ENCODE measurements around the gene DDX3X.
"Not testable (repeated sequence)": the region's sequence is repeated elsewhere in the genome, so short reads cannot be mapped to it uniquely, and the experiment has no call there.

DDX3X gene

GRCh38 chrX:41333744-41334362 lies at the start of gene DDX3X:
Gene DDX3X, plus strand, starts transcription at chrX:41334162. Its CDS starts 91 bp downstream, at chrX:41334253.
- DNase-seq (ENCODE audit: low read depth), result peak; percentile 90

GRCh38 chrX:41285928-41286327 lies 48.0 kb upstream of the DDX3X start:
- DNase-seq (ENCODE audit: low read depth), result not testable (repeated sequence)

GRCh38 chrX:41288641-41289040 lies 45.3 kb upstream of the DDX3X start:
- DNase-seq (ENCODE audit: low read depth), result no peak

GRCh38 chrX:41289095-41289494 lies 44.9 kb upstream of the DDX3X start:
- DNase-seq (ENCODE audit: low read depth), result no peak

GRCh38 chrX:41291309-41291708 lies 42.7 kb upstream of the DDX3X start:
- DNase-seq (ENCODE audit: low read depth), result no peak

- peak; percentile 14 for DNase-seq (ENCODE audit: low read depth)
These were observed 40.7 kb upstream of the DDX3X start for GRCh38 chrX:41293269-41293668.

- DNase-seq (ENCODE audit: low read depth), result peak; percentile 88
These were observed 33.1 kb upstream of the DDX3X start for GRCh38 chrX:41300758-41301437.

GRCh38 chrX:41301438-41301824 lies 32.5 kb upstream of the DDX3X start:
- DNase-seq (ENCODE audit: low read depth), result no peak

GRCh38 chrX:41302370-41302769 lies 31.6 kb upstream of the DDX3X start:
- peak; percentile 20 for DNase-seq (ENCODE audit: low read depth)

GRCh38 chrX:41303013-41303412 lies 30.9 kb upstream of the DDX3X start:
- no peak for DNase-seq (ENCODE audit: low read depth)

- DNase-seq (ENCODE audit: low read depth), result no peak
These were observed 29.8 kb upstream of the DDX3X start for GRCh38 chrX:41304178-41304577.

- no peak for DNase-seq (ENCODE audit: low read depth)
These were observed 24.9 kb upstream of the DDX3X start for GRCh38 chrX:41308884-41309647.

- DNase-seq (ENCODE audit: low read depth), result no peak
These were observed 21.2 kb upstream of the DDX3X start for GRCh38 chrX:41312786-41313185.

GRCh38 chrX:41313419-41313818 lies 20.5 kb upstream of the DDX3X start:
- DNase-seq (ENCODE audit: low read depth), result peak; percentile 94

- no peak for DNase-seq (ENCODE audit: low read depth)
These were observed 19.8 kb upstream of the DDX3X start for GRCh38 chrX:41314204-41314603.

- DNase-seq (ENCODE audit: low read depth), result peak; percentile 15
These were observed 19.1 kb upstream of the DDX3X start for GRCh38 chrX:41314881-41315280.

- DNase-seq (ENCODE audit: low read depth), result not testable (repeated sequence)
These were observed 17.7 kb upstream of the DDX3X start for GRCh38 chrX:41316266-41316665.

- peak; percentile 54 for DNase-seq (ENCODE audit: low read depth)
These were observed 16.3 kb upstream of the DDX3X start for GRCh38 chrX:41317477-41318208.

- DNase-seq (ENCODE audit: low read depth), result no peak
These were observed 13.6 kb upstream of the DDX3X start for GRCh38 chrX:41320393-41320792.

GRCh38 chrX:41322821-41323603 lies 10.9 kb upstream of the DDX3X start:
- DNase-seq (ENCODE audit: low read depth), result no peak

GRCh38 chrX:41326431-41326830 lies 7.5 kb upstream of the DDX3X start:
- no peak for DNase-seq (ENCODE audit: low read depth)

GRCh38 chrX:41327341-41327740 lies 6.6 kb upstream of the DDX3X start:
- DNase-seq (ENCODE audit: low read depth), result no peak
